HL-60/S4 treated with phorbol 12-myristate 13-acetate at 8.2 ng/mL for 4 days and 3 days (cell line): ENCODE results near the gene IQCE.

Experiments
- in situ Hi-C: fragments of 300-500 bp; cut with MboI; formaldehyde crosslinking; loops from 2 replicates; pipeline ENCODE4 v1.15.0; 2022; ENCODE audit warnings: low sequenced_read_pairs

The IQCE gene

GRCh38 chr7:2631946-2632732, 73.4 kb downstream of the IQCE start, which contains the start of gene TTYH3:
Gene TTYH3 (plus strand): TSS chr7:2631986. CDS start chr7:2632156, 170 bp downstream.
- in situ Hi-C loops = no loop called here

GRCh38 chr7:2632733-2633537, 74.2 kb downstream of the IQCE start:
- in situ Hi-C loops = no loop called here

- in situ Hi-C loops = no loop called here
Observed at GRCh38 chr7:2633538-2634266, 74.9 kb downstream of the IQCE start.

GRCh38 chr7:2634267-2635145, 75.7 kb downstream of the IQCE start:
- in situ Hi-C loops = no loop called here

- in situ Hi-C loops = no loop called here
Observed at GRCh38 chr7:2635148-2635668, 76.4 kb downstream of the IQCE start.

- in situ Hi-C loops = no loop called here
Observed at GRCh38 chr7:2635810-2636701, 77.3 kb downstream of the IQCE start.

GRCh38 chr7:2637066-2637471, 78.3 kb downstream of the IQCE start:
- in situ Hi-C loops = no loop called here

- in situ Hi-C loops = no loop called here
Observed at GRCh38 chr7:2637505-2638223, 78.9 kb downstream of the IQCE start.

GRCh38 chr7:2638224-2638991, 79.6 kb downstream of the IQCE start:
- in situ Hi-C loops = no loop called here

- in situ Hi-C loops = no loop called here
Observed at GRCh38 chr7:2639181-2639681, 80.5 kb downstream of the IQCE start.

GRCh38 chr7:2639695-2640481, 81.1 kb downstream of the IQCE start:
- in situ Hi-C loops = no loop called here

GRCh38 chr7:2640482-2640830, 81.7 kb downstream of the IQCE start:
- in situ Hi-C loops = no loop called here

GRCh38 chr7:2640846-2641316, 82.1 kb downstream of the IQCE start:
- in situ Hi-C loops = no loop called here

GRCh38 chr7:2641406-2642393, 82.9 kb downstream of the IQCE start:
- in situ Hi-C loops = no loop called here

GRCh38 chr7:2643386-2644219, 84.8 kb downstream of the IQCE start:
- in situ Hi-C loops = no loop called here
